Stomach (tissue), 19 donors: ENCODE measurements around the gene ZNF667. TPM values are rescaled to one million over a fixed set of nuclear protein-coding genes. Genes with fewer than 3 reads are reported as not detected.

Source experiments
- DNase-seq, 2 donors: peaks; one replicate each; pipeline versions ENCODE4 v3.0.0 to v3.0.0-alpha.2; 2013 to 2019
- H3K27ac ChIP-seq, 5 donors: fragments of 200-600 bp in 4 of 5; sonication (generic) in 4 of 5; one replicate each; pipeline ENCODE4 v1.5.1; 2013 to 2019; ENCODE audit warnings: mild to moderate bottlenecking in 1 of 5, moderate library complexity in 1 of 5
- H3K27me3 ChIP-seq, 3 donors: fragments of 200-600 bp; sonication (generic); one replicate each; pipeline ENCODE4 v1.5.1; 2017 to 2019; ENCODE audit warnings: mixed run types in 1 of 3
- H3K36me3 ChIP-seq, 4 donors: fragments of 200-600 bp; sonication (generic); 1 replicate in 3 of 4; 2 replicates in 1 of 4; pipeline ENCODE4 v1.5.1; 2016 to 2019
- H3K4me1 ChIP-seq, 4 donors: fragments of 200-600 bp; sonication (generic); one replicate each; pipeline ENCODE4 v1.5.1; 2016 to 2019
- H3K4me3 ChIP-seq, 4 donors: fragments of 200-600 bp; sonication (generic) in 3 of 4; one replicate each; pipeline ENCODE4 v1.5.1; 2016 to 2019; ENCODE audit warnings: mild to moderate bottlenecking in 1 of 4
- H3K9me3 ChIP-seq, 4 donors: fragments of 200-600 bp; sonication (generic); one replicate each; pipeline ENCODE4 v1.5.1; 2016 to 2019
- CTCF ChIP-seq, 7 experiments: fragments of 450-650 bp in 4 of 7; fragments of 200-600 bp in 3 of 7; sonication (generic) in 3 of 7; IDR thresholded peaks; one replicate each; pipeline ENCODE4 v1.5.1; 2016 to 2019; ENCODE audit warnings: antibody characterized with exemption in 7 of 7, control low read depth in 2 of 7, mild to moderate bottlenecking in 1 of 7
- EP300 ChIP-seq: sonication (generic); formaldehyde crosslinking; IDR thresholded peaks from one replicate; pipeline ENCODE4 v1.6.1; 2017; ENCODE audit warnings: antibody characterized with exemption
- POLR2A ChIP-seq, 4 donors: fragments of 450-650 bp; IDR thresholded peaks; one replicate each; pipeline ENCODE4 v1.6.1; 2016; ENCODE audit warnings: antibody characterized with exemption in 4 of 4, control low read depth in 2 of 4, mild to moderate bottlenecking in 1 of 4, moderate library complexity in 1 of 4
- POLR2AphosphoS5 ChIP-seq, 3 donors: sonication (generic); formaldehyde crosslinking; IDR thresholded peaks; one replicate each; pipeline ENCODE4 v1.6.1; 2016; ENCODE audit warnings: antibody characterized with exemption in 3 of 3
- WGBS, 5 donors: extraction: QIAGEN DNeasy Blood & Tissue Kit in 3 of 5; methylation state at CpG; one replicate each; pipeline versions ENCODE4 v1.1.5 to v1.1.7; 2013 to 2018; 5-methylcytosine and 5-hydroxymethylcytosine counted together
- intact Hi-C: fragments of 100-400 bp; cut with DNase I; formaldehyde crosslinking; loops from one replicate; pipeline ENCODE4 v1.15.1; 2023; ENCODE audit warnings: low total_unique reads
- long read RNA-seq, 10 donors: transcript quantifications; one replicate each; lab custom pipeline, GENCODE V29; 2026
- polyA plus RNA-seq, 3 donors: library from polyadenylated mRNA; stranded (reverse); fragments of 200-250 nt; gene quantifications; one replicate each; pipeline ENCODE4 v1.2.3, GENCODE V29; 2013
- total RNA-seq, 5 donors: library from RNA; depleted of rRNA; stranded (reverse); fragments of >200 nt; gene quantifications; one replicate each; pipeline versions ENCODE4 v1.1.0 to v1.2.3, GENCODE V29; 2014 to 2016
- donor health status: healthy with polysubstance abuse.
- donor health status: Bipolar disorder and iron deficiency.
- donor health status: healthy.

The ZNF667 gene
- total RNA-seq (1 to 10 TPM in 3 of 5 donors, not detected in 2; 1.3 to 7.9 (median 5.4) TPM), polyA plus RNA-seq (1 to 10 TPM in 2 of 3 donors, under 1 TPM in 1; 0.75 to 4.9 (median 2.5) TPM)
- long read RNA-seq, donor 1: 0 reads
- long read RNA-seq, donor 2, partial matches to known transcripts: 10 of 10 reads
- long read RNA-seq, donor 2, other reads (novel, unspliced or antisense): 0 of 10 reads
- long read RNA-seq, donor 3, partial matches to known transcripts: 0 of 3 reads
- long read RNA-seq, donor 3, other reads (novel, unspliced or antisense): 0 of 3 reads
- long read RNA-seq, donor 4: 0 reads
- long read RNA-seq, donor 5, partial matches to known transcripts: 6 of 20 reads
- long read RNA-seq, donor 5, other reads (novel, unspliced or antisense): 11 of 20 reads
- long read RNA-seq, donor 6, partial matches to known transcripts: 43 of 44 reads
- long read RNA-seq, donor 6, other reads (novel, unspliced or antisense): 0 of 44 reads
- long read RNA-seq, donor 7, partial matches to known transcripts: 25 of 25 reads
- long read RNA-seq, donor 7, other reads (novel, unspliced or antisense): 0 of 25 reads
- long read RNA-seq, donor 8, partial matches to known transcripts: 5 of 7 reads
- long read RNA-seq, donor 8, other reads (novel, unspliced or antisense): 0 of 7 reads
- long read RNA-seq, donor 9, partial matches to known transcripts: 6 of 6 reads
- long read RNA-seq, donor 9, other reads (novel, unspliced or antisense): 0 of 6 reads
- long read RNA-seq, donor 10: 0 reads

- Histone ChIP-seq H3K27me3 (peaks cover 0 to 21% (median 14%) of the 10 kb centered on the region in 3 donors), H3K4me3 (peak within 1 kb of the TSS; percentile 53 to 71 (median 59)), H3K36me3 (peaks cover 0 to 39% (median 9%) of the 10 kb centered on the region in 4 donors), H3K4me1 (peaks cover 0 to 22% (median 14%) of the 10 kb centered on the region in 4 donors), H3K27ac (peak within 1 kb of the TSS; percentile 64 to 88 (median 71)), H3K9me3 (peaks cover 7 to 100% (median 73%) of the 10 kb centered on the region in 4 donors)
- DNase-seq: peak in 1 of 2 donors; percentile 84
- no peak for TF ChIP-seq EP300
- TF ChIP-seq CTCF (IDR thresholded peaks at IDR 0.05): no peak
- no peak for TF ChIP-seq POLR2A (IDR thresholded peaks at IDR 0.05)
- TF ChIP-seq POLR2AphosphoS5 (IDR thresholded peaks at IDR 0.05): no peak
- intact Hi-C loops: no loop called here
- WGBS, 5 donors: 2 to 10% (median 3%) methylated on average over 21 to 69 of the region's 69 CpGs
These were observed at the start of gene ZNF667 for GRCh38 chr19:56476651-56477428. TSS of gene ZNF667 (minus strand) at chr19:56477345. CDS start at chr19:56462370, 14,975 bp downstream.

- Histone ChIP-seq H3K36me3 (peaks cover 9 to 70% (median 49%) of the 10 kb centered on the region in 4 donors), H3K9me3 (peaks cover 61 to 100% (median 99%) of the 10 kb centered on the region in 4 donors), H3K27me3 (no peaks in the 10 kb centered on the region), H3K4me1 (no peaks in the 10 kb centered on the region), H3K4me3 (no peak overlapping the region), H3K27ac (no peak overlapping the region)
- 84 to 96% (median 85%) methylated on average over 4 of the region's 4 CpGs for WGBS, 5 donors
- intact Hi-C loops: no loop called here
- DNase-seq: no peak
- TF ChIP-seq POLR2AphosphoS5 (IDR thresholded peaks at IDR 0.05): no peak
- no peak for TF ChIP-seq POLR2A (IDR thresholded peaks at IDR 0.05)
- no peak for TF ChIP-seq EP300
- TF ChIP-seq CTCF (IDR thresholded peaks at IDR 0.05): no peak
These were observed 48.2 kb upstream of the ZNF667 start for GRCh38 chr19:56525214-56525860.

- intact Hi-C loops: no loop called here
- DNase-seq: no peak
- Histone ChIP-seq H3K27ac (peak overlapping the region; percentile 90 to 97 (median 95)), H3K4me1 (peaks cover 7 to 16% (median 14%) of the 10 kb centered on the region in 4 donors), H3K36me3 (peaks cover 0 to 23% (median 16%) of the 10 kb centered on the region in 4 donors), H3K4me3 (peak overlapping the region; percentile 57 to 76 (median 68)), H3K27me3 (no peaks in the 10 kb centered on the region), H3K9me3 (peaks cover 0 to 72% (median 35%) of the 10 kb centered on the region in 4 donors)
- WGBS, 5 donors: 2 to 8% (median 5%) methylated on average over 17 of the region's 17 CpGs
- TF ChIP-seq POLR2AphosphoS5 (IDR thresholded peaks at IDR 0.05): no peak
- no peak for TF ChIP-seq POLR2A (IDR thresholded peaks at IDR 0.05)
- no peak for TF ChIP-seq EP300
- no peak for TF ChIP-seq CTCF (IDR thresholded peaks at IDR 0.05)
These were observed 31.2 kb upstream of the ZNF667 start for GRCh38 chr19:56508290-56508778.
